H1 (cell line): ENCODE measurements around the gene MPST. TPM values are rescaled to one million over a fixed set of nuclear protein-coding genes. Genes with fewer than 3 reads are reported as not detected.

Source experiments
- ATF3 ChIP-seq: IDR thresholded peaks from 2 replicates; pipeline ENCODE4 v1.6.1; 2011; ENCODE audit warnings: low read depth, mild to moderate bottlenecking, low read length; ENCODE audit not compliant: insufficient read depth
- CREB1 ChIP-seq: IDR thresholded peaks from 2 replicates; pipeline ENCODE4 v1.6.1; 2012; ENCODE audit warnings: inconsistent platforms
- GABPA ChIP-seq: IDR thresholded peaks from 2 replicates; pipeline ENCODE4 v1.6.1; 2011; ENCODE audit warnings: mild to moderate bottlenecking, low read length, moderate library complexity, borderline replicate concordance; ENCODE audit not compliant: insufficient read depth
- JUND ChIP-seq: IDR thresholded peaks from 2 replicates; pipeline ENCODE4 v1.6.1; 2011; ENCODE audit warnings: mild to moderate bottlenecking, improper control_type of control experiment, low read length
- NRF1 ChIP-seq: IDR thresholded peaks from 2 replicates; pipeline ENCODE4 v1.6.1; 2011; ENCODE audit warnings: mild to moderate bottlenecking, low read depth, low read length, improper control_type of control experiment
- polyA plus RNA-seq, 7 experiments: library from polyadenylated mRNA; depleted of rRNA in 3 of 7; stranded (reverse) in 5 of 7; unstranded in 2 of 7; fragments of >200 nt in 5 of 7; fragments of 200-250 nt in 2 of 7; gene quantifications; 1 replicate in 5 of 7; 2 replicates in 1 of 7; 4 replicates in 1 of 7; pipeline versions ENCODE4 v1.2.1 to v1.2.3, GENCODE V29; 2011 to 2013; ENCODE audit warnings: missing spikeins in 2 of 7, mixed read lengths in 2 of 7
- total RNA-seq: library from RNA; stranded (reverse); fragmentation: NEBNext Ultra II Directional; extraction: Animal tissue kit (Norgen Biotek cat#: 25700); gene quantifications from 2 replicates; pipeline ENCODE4 v1.2.1, GENCODE V29; 2021

MPST gene
- total and polyA plus RNA-seq, 2 of the 8 experiments (the other 6 are each of a cell fraction or from before 2014, with no cell fraction given): 86.0 to 124 TPM

GRCh38 chr22:37064553-37064952, 45.0 kb downstream of the MPST start (continued):
- TF ChIP-seq NRF1 (no peak), CREB1 (no peak), GABPA (no peak), ATF3 (no peak), JUND (no peak)
- TF ChIP-seq, all 59 proteins: peak for 0
